ENCODE results near the gene SPINT3.

DNA sequence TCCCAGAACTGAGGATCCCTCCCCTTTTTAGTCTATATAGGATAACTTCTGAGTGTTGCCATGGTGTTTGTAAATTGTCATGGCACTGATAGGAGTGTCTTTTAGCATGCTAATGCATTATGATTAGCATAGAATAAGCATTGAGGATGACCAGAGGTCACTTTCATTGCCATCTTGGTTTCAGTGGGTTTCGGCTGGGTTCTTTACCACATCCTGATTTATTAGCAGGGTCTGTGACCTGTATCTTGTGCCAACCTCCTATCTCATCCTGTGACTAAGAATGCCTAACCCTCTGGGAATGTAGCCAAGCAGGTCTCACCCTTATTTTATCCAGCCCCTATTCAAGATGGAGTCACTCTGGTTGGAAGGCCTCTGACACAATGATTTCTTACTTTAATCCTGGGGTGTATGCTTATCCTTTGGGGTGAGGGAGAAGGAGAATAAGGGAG, 26.3 kb downstream of the SPINT3 start:
- TF ChIP-seq CREB1 (IDR thresholded peaks at IDR 0.05; ENCODE audit: low read depth) (no peak), CEBPB (IDR thresholded peaks at IDR 0.05) (no peak), FOXM1 (IDR thresholded peaks at IDR 0.05; ENCODE audit: borderline replicate concordance, low read depth) (no peak), EP300 (IDR thresholded peaks at IDR 0.05; ENCODE audit: borderline replicate concordance) (no peak), RAD21 (IDR thresholded peaks at IDR 0.05; ENCODE audit: low read depth) (no peak), NFIC (IDR thresholded peaks at IDR 0.05) (no peak), ZBTB7A (IDR thresholded peaks at IDR 0.05; ENCODE audit: low read depth) (no peak), TEAD4 (IDR thresholded peaks at IDR 0.05) (no peak), YY1 (IDR thresholded peaks at IDR 0.05; ENCODE audit: low read depth) (no peak), TCF12 (IDR thresholded peaks at IDR 0.05; ENCODE audit: low read depth) (no peak), TAF1 (IDR thresholded peaks at IDR 0.05; ENCODE audit: low read depth) (no peak), EGR1 (IDR thresholded peaks at IDR 0.05) (no peak)
- TF ChIP-seq, protein P1, sequence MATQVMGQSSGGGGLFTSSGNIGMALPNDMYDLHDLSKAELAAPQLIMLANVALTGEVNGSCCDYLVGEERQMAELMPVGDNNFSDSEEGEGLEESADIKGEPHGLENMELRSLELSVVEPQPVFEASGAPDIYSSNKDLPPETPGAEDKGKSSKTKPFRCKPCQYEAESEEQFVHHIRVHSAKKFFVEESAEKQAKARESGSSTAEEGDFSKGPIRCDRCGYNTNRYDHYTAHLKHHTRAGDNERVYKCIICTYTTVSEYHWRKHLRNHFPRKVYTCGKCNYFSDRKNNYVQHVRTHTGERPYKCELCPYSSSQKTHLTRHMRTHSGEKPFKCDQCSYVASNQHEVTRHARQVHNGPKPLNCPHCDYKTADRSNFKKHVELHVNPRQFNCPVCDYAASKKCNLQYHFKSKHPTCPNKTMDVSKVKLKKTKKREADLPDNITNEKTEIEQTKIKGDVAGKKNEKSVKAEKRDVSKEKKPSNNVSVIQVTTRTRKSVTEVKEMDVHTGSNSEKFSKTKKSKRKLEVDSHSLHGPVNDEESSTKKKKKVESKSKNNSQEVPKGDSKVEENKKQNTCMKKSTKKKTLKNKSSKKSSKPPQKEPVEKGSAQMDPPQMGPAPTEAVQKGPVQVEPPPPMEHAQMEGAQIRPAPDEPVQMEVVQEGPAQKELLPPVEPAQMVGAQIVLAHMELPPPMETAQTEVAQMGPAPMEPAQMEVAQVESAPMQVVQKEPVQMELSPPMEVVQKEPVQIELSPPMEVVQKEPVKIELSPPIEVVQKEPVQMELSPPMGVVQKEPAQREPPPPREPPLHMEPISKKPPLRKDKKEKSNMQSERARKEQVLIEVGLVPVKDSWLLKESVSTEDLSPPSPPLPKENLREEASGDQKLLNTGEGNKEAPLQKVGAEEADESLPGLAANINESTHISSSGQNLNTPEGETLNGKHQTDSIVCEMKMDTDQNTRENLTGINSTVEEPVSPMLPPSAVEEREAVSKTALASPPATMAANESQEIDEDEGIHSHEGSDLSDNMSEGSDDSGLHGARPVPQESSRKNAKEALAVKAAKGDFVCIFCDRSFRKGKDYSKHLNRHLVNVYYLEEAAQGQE (IDR thresholded peaks at IDR 0.05; ENCODE audit: low read depth): no peak

All from Ishikawa (cell line).